GM12878 (cell line): ENCODE measurements around the gene MCM8. TPM values are rescaled to one million over a fixed set of nuclear protein-coding genes. Genes with fewer than 3 reads are reported as not detected.

Experiments
- ATAC-seq: fragments of 200-7000 bp; cut with Tn5 transposase; 3 replicates; pipeline ENCODE4 v1.9.1; 2020; ENCODE audit warnings: mild to moderate bottlenecking, moderate library complexity
- BruUV-seq: library from RNA; stranded (reverse); fragments of 400-500 nt; replicated peaks from 2 replicates; lab custom pipeline; 2021; lab: Mats Ljungman, UMichigan
- CTCF ChIA-PET: fragments of 300-600 bp; sonication (Branson Sonifier 250); formaldehyde crosslinking; extraction: SDS; loops from one replicate; lab custom pipeline; 2021; ENCODE audit warnings: inconsistent platforms; lab: Yijun Ruan, JAX
- POLR2A ChIA-PET: fragments of 350-600 bp; formaldehyde crosslinking; extraction: SDS; loops from one replicate; lab custom pipeline; 2021; ENCODE audit warnings: inconsistent platforms; lab: Charles Lee
- RAD21 ChIA-PET: fragments of 300-600 bp; sonication (Branson Sonifier 250); formaldehyde crosslinking; loops from one replicate; lab custom pipeline; 2023; ENCODE audit warnings: antibody characterized with exemption; ENCODE audit not compliant: unreplicated experiment; lab: Charles Lee
- SMC1A ChIA-PET: fragments of 300-600 bp; sonication (Branson Sonifier 250); formaldehyde crosslinking; loops from one replicate; lab custom pipeline; 2023; ENCODE audit not compliant: unreplicated experiment, uncharacterized antibody; lab: Charles Lee
- DNase-seq: peaks from one replicate; pipeline ENCODE4 v3.0.0-alpha.2; 2011; ENCODE audit warnings: low read depth, low spot score
- FAIRE-seq: peaks from 3 replicates; lab custom pipeline; 2011; peaks lifted over from hg19 to GRCh38; lab: Jason Lieb, UNC
- H2AFZ ChIP-seq: 2 replicates; pipeline ENCODE4 v1.6.0; 2011; ENCODE audit warnings: low read depth, low read length, control low read depth; ENCODE audit not compliant: control insufficient read depth
- H3K27ac ChIP-seq: 2 replicates; pipeline ENCODE4 v1.5.1; 2011; ENCODE audit warnings: control low read depth; ENCODE audit not compliant: control insufficient read depth, insufficient read depth
- H3K27me3 ChIP-seq, 2 experiments: replicated peaks in 1 of 2; 2 replicates each; pipeline versions ENCODE4 v1.6.0 to v1.6.1; 2011; ENCODE audit warnings: low read length in 1 of 2; ENCODE audit not compliant: control insufficient read depth in 2 of 2, insufficient read depth in 2 of 2
- H3K36me3 ChIP-seq, 2 experiments: 2 replicates each; pipeline ENCODE4 v1.5.1; 2011; ENCODE audit warnings: low read length in 1 of 2; ENCODE audit not compliant: control insufficient read depth in 2 of 2, insufficient read depth in 2 of 2
- H3K4me1 ChIP-seq: 2 replicates; pipeline ENCODE4 v1.6.1; 2011; ENCODE audit warnings: mild to moderate bottlenecking, low read length, moderate library complexity, mixed read lengths; ENCODE audit not compliant: control insufficient read depth, insufficient read depth
- H3K4me2 ChIP-seq: 2 replicates; pipeline ENCODE4 v1.6.0; 2011; ENCODE audit warnings: control low read depth; ENCODE audit not compliant: control insufficient read depth, insufficient read depth
- H3K4me3 ChIP-seq: fragments of 200-600 bp; sonication (generic); 2 replicates; pipeline ENCODE4 v1.5.1; 2016
- H3K79me2 ChIP-seq: 2 replicates; pipeline ENCODE4 v1.6.0; 2011; ENCODE audit warnings: low read length; ENCODE audit not compliant: control insufficient read depth, insufficient read depth
- H3K9ac ChIP-seq: 2 replicates; pipeline ENCODE4 v1.8.0; 2011; ENCODE audit warnings: low read length, control low read depth, mixed read lengths; ENCODE audit not compliant: control insufficient read depth, insufficient read depth
- H3K9me3 ChIP-seq: replicated peaks from 3 replicates; pipeline ENCODE4 v1.5.1; 2011; ENCODE audit warnings: mild to moderate bottlenecking, low read length; ENCODE audit not compliant: control insufficient read depth, insufficient read depth
- H4K20me1 ChIP-seq: 2 replicates; pipeline ENCODE4 v1.6.0; 2011; ENCODE audit not compliant: control insufficient read depth, insufficient read depth
- BCL3 ChIP-seq: IDR thresholded peaks from 2 replicates; pipeline ENCODE4 v1.6.1; 2011; ENCODE audit warnings: borderline replicate concordance, low read depth, mild to moderate bottlenecking, moderate library complexity, low read length; ENCODE audit not compliant: insufficient read depth, poor library complexity, severe bottlenecking
- BHLHE40 ChIP-seq, 2 experiments: fragments of 450-650 bp in 1 of 2; IDR thresholded peaks; 2 replicates each; pipeline ENCODE4 v1.6.1; 2011 to 2017; ENCODE audit warnings: low read depth in 2 of 2, borderline replicate concordance in 1 of 2, improper control_type of control experiment in 1 of 2, low read length in 1 of 2, mild to moderate bottlenecking in 1 of 2
- CHD1 ChIP-seq: IDR thresholded peaks from 2 replicates; pipeline ENCODE4 v1.6.1; 2012; ENCODE audit warnings: low read depth, low read length, improper control_type of control experiment
- CREM ChIP-seq: IDR thresholded peaks from 2 replicates; pipeline ENCODE4 v1.6.1; 2014; ENCODE audit warnings: antibody characterized with exemption, low read depth
- E2F4 ChIP-seq: IDR thresholded peaks from 2 replicates; pipeline ENCODE4 v1.6.1; 2012; ENCODE audit warnings: low read depth, low read length, improper control_type of control experiment
- EED ChIP-seq: sonication (generic); IDR thresholded peaks from 2 replicates; pipeline ENCODE4 v1.6.1; 2016; ENCODE audit warnings: antibody characterized with exemption, low read depth
- EZH2 ChIP-seq: IDR thresholded peaks from 2 replicates; pipeline ENCODE4 v1.6.1; 2012; ENCODE audit warnings: low read depth, mild to moderate bottlenecking, control low read depth, inconsistent platforms, low read length, borderline replicate concordance; ENCODE audit not compliant: control insufficient read depth
- HDAC2 ChIP-seq: fragments of 200-600 bp; sonication (generic); IDR thresholded peaks from 2 replicates; pipeline ENCODE4 v1.6.1; 2017
- IRF5 ChIP-seq: fragments of 450-650 bp; IDR thresholded peaks from 2 replicates; pipeline ENCODE4 v1.6.1; 2017; ENCODE audit warnings: borderline replicate concordance
- MYB ChIP-seq: fragments of 150-350 bp; IDR thresholded peaks from 2 replicates; pipeline ENCODE4 v1.6.1; 2014; ENCODE audit warnings: mild to moderate bottlenecking, low read depth, low read length, borderline replicate concordance
- NKRF ChIP-seq: fragments of 450-650 bp; conservative IDR thresholded peaks from 2 replicates; pipeline ENCODE4 v1.6.1; 2017; ENCODE audit warnings: mild to moderate bottlenecking, moderate library complexity
- NR2C2 ChIP-seq: IDR thresholded peaks from 2 replicates; pipeline ENCODE4 v1.6.1; 2011; ENCODE audit warnings: borderline replicate concordance, low read depth; ENCODE audit not compliant: control insufficient read depth, insufficient read length
- PAX8 ChIP-seq: fragments of 450-650 bp; IDR thresholded peaks from 2 replicates; pipeline ENCODE4 v1.6.1; 2017; ENCODE audit warnings: mild to moderate bottlenecking, moderate library complexity
- PKNOX1 ChIP-seq: fragments of 450-650 bp; IDR thresholded peaks from 2 replicates; pipeline ENCODE4 v1.6.1; 2016; ENCODE audit warnings: mild to moderate bottlenecking
- POLR2AphosphoS5 ChIP-seq: IDR thresholded peaks from 2 replicates; pipeline ENCODE4 v1.6.1; 2011; ENCODE audit warnings: mild to moderate bottlenecking, low read length, inconsistent platforms
- RAD21 ChIP-seq: IDR thresholded peaks from 2 replicates; pipeline ENCODE4 v1.6.1; 2011; ENCODE audit warnings: mild to moderate bottlenecking, low read depth, low read length, moderate library complexity; ENCODE audit not compliant: insufficient read depth
- SMAD1 ChIP-seq: fragments of 450-650 bp; IDR thresholded peaks from 2 replicates; pipeline ENCODE4 v1.6.1; 2018; ENCODE audit warnings: mild to moderate bottlenecking, low read depth; ENCODE audit not compliant: partially characterized antibody
- SMARCA5 ChIP-seq: fragments of 450-650 bp; IDR thresholded peaks from 2 replicates; pipeline ENCODE4 v1.6.1; 2017; ENCODE audit warnings: mild to moderate bottlenecking
- SREBF2 ChIP-seq: IDR thresholded peaks from 2 replicates; pipeline ENCODE4 v1.6.1; 2012; ENCODE audit warnings: mild to moderate bottlenecking, low read length
- whole genome bisulfite sequencing: methylation state at CpG from one replicate; pipeline ENCODE4 v1.1.6; 2016; ENCODE audit warnings: low lambda C conversion rate; ENCODE audit not compliant: insufficient replicate concordance, insufficient coverage; ENCODE audit errors: missing lambda C conversion rate; 5-methylcytosine and 5-hydroxymethylcytosine counted together
- in situ Hi-C: fragments of 300-500 bp; cut with MboI; formaldehyde crosslinking; loops from 9 replicates; pipeline ENCODE4 v1.14.3; 2018; ENCODE audit warnings: mixed read lengths
- intact Hi-C: fragments of 100-400 bp; cut with micrococcal nuclease; formaldehyde crosslinking; loops from one replicate; pipeline ENCODE4 v1.14.2; 2022; ENCODE audit not compliant: unreplicated experiment
- polyA plus RNA-seq, 11 experiments: library from polyadenylated mRNA; depleted of rRNA in 4 of 11; unstranded in 6 of 11; stranded (reverse) in 5 of 11; fragments of >200 nt; fragmentation: Nextera tagmentation in 4 of 11; fragmentation: Illumina TruSeq in 1 of 11; extraction: Ambion mirVana in 4 of 11; extraction: Trizol in 1 of 11; gene quantifications; 1 replicate in 1 of 11; 2 replicates in 10 of 11; pipeline versions ENCODE4 v1.2.1 to v1.2.3, GENCODE V29; 2011 to 2016; ENCODE audit warnings: inconsistent platforms in 2 of 11, missing spikeins in 2 of 11, low read depth in 1 of 11
- total RNA-seq, 4 experiments: library from RNA; depleted of rRNA in 3 of 4; stranded (reverse); fragments of >200 nt in 3 of 4; fragmentation: Illumina TruSeq in 1 of 4; extraction: Trizol in 1 of 4; gene quantifications; 2 replicates each; pipeline versions ENCODE4 v1.2.1 to v1.2.3, GENCODE V29; 2013 to 2021

Gene MCM8
- total and polyA plus RNA-seq, 10 of the 15 experiments (the other 5 are each of a cell fraction or from before 2014, with no cell fraction given) = 3.2 to 28.2 (median 16.0) TPM

GRCh38 chr20:6048391-6048790 lies 97.9 kb downstream of the MCM8 start:
- RAD21 ChIA-PET = no interaction called here
- in situ Hi-C loops = no loop called here
- TF ChIP-seq EZH2 = no peak
- TF ChIP-seq E2F4 = no peak
- TF ChIP-seq POLR2AphosphoS5 = no peak
- no peak for TF ChIP-seq BHLHE40 (IDR thresholded peaks at IDR 0.05; ENCODE audit: borderline replicate concordance in 1 of 2, low read depth in 2 of 2, low read length in 1 of 2)
- no peak for TF ChIP-seq IRF5
- no peak for TF ChIP-seq NKRF
- no peak for TF ChIP-seq NR2C2
- no peak for TF ChIP-seq HDAC2
- TF ChIP-seq MYB = no peak
- no peak for TF ChIP-seq PAX8
- TF ChIP-seq RAD21 = no peak
- no peak for TF ChIP-seq PKNOX1
- no peak for TF ChIP-seq CHD1
- TF ChIP-seq SMAD1 = no peak
- TF ChIP-seq BCL3 = no peak
- TF ChIP-seq EED = no peak
- no peak for TF ChIP-seq CREM
- TF ChIP-seq SREBF2 = no peak
- no peak for TF ChIP-seq SMARCA5

More at GRCh38 chr20:6048391-6048790, 97.9 kb downstream of the MCM8 start:
- SMC1A ChIA-PET = no interaction called here
- intact Hi-C loops = no loop called here
- Histone ChIP-seq H3K36me3 (no peaks in the 10 kb centered on the region), H3K79me2 (no peaks in the 10 kb centered on the region), H3K4me2 (no peak overlapping the region), H4K20me1 (no peaks in the 10 kb centered on the region), H3K27me3 (peaks cover 3 to 9% of the 10 kb centered on the region in 2 experiments; a peak in 3 of 4 replicates), H3K27ac (no peak overlapping the region), H3K4me3 (no peak overlapping the region), H2AFZ (no peak overlapping the region), H3K9ac (no peak overlapping the region), H3K9me3 (no peaks in the 10 kb centered on the region), H3K4me1 (no peaks in the 10 kb centered on the region)
- no peak for ATAC-seq
- CTCF ChIA-PET = interaction anchor here (1.8 kb wide), 1 partner anchor 206 kb away, joined by 3 read pairs; no protein-coding TSS in a partner anchor
- BruUV-seq = no TSS peak
- POLR2A ChIA-PET = interaction anchor here (1.0 kb wide), 1 partner anchor 41 kb away, joined by 3 read pairs; no protein-coding TSS in a partner anchor
- DNase-seq = no peak
- 24% methylated on average over 3 of the region's 3 CpGs for WGBS
- FAIRE-seq = no peak
